Cardiac fibroblast (primary cell): ENCODE results near the gene GOLM1.
A peak's percentile ranks its signal among the peaks of the same experiment; 100 is the strongest.

Experiments
- DNase-seq, 2 donors: peaks; one replicate each; pipeline versions ENCODE4 v3.0.0 to v3.0.0-alpha.2; 2010; ENCODE audit warnings: low read depth in 2 of 2
- H3K4me3 ChIP-seq, 2 donors: replicated peaks in 1 of 2; 1 replicate in 1 of 2; 2 replicates in 1 of 2; pipeline ENCODE4 v1.5.1; 2011; ENCODE audit warnings: low read depth in 2 of 2, low read length in 2 of 2, mild to moderate bottlenecking in 2 of 2, moderate library complexity in 1 of 2
- TF ChIP-seq, protein P1 (sequence below): IDR thresholded peaks from one replicate; pipeline ENCODE4 v1.5.1; 2011; ENCODE audit warnings: low read depth, mild to moderate bottlenecking, low read length, inconsistent platforms

Gene GOLM1

DNA sequence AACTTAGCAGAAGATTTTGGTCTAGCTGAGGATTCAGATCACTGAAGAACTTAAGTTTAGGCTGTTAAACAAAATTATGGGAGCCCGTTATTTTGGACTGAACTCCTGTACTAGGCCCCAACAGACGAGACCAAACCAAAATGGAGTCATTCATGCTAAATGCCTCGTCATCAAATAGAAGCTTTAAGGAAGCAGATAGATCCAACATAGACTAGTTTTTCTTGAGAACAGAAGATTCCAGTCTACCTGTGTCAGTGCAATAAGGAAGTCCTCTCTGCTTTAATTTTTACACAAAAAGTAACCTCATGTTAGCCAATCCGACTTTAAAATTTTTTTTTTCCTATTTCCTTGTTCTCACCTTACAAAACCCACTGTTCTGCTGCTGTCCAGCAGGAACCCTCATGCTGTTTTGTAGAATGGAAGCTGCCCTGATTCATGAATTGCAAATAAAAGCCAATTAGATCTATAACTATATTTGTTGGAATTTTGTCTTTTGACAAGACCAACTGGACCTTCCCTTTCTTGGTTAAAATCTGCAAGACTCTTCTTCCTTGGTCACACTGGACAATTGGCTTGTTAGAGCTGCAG, 29.0 kb upstream of the GOLM1 start:
- no peak overlapping the region for H3K4me3 ChIP-seq
- TF ChIP-seq, protein P1, sequence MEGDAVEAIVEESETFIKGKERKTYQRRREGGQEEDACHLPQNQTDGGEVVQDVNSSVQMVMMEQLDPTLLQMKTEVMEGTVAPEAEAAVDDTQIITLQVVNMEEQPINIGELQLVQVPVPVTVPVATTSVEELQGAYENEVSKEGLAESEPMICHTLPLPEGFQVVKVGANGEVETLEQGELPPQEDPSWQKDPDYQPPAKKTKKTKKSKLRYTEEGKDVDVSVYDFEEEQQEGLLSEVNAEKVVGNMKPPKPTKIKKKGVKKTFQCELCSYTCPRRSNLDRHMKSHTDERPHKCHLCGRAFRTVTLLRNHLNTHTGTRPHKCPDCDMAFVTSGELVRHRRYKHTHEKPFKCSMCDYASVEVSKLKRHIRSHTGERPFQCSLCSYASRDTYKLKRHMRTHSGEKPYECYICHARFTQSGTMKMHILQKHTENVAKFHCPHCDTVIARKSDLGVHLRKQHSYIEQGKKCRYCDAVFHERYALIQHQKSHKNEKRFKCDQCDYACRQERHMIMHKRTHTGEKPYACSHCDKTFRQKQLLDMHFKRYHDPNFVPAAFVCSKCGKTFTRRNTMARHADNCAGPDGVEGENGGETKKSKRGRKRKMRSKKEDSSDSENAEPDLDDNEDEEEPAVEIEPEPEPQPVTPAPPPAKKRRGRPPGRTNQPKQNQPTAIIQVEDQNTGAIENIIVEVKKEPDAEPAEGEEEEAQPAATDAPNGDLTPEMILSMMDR, result no peak
- no peak for DNase-seq

DNA sequence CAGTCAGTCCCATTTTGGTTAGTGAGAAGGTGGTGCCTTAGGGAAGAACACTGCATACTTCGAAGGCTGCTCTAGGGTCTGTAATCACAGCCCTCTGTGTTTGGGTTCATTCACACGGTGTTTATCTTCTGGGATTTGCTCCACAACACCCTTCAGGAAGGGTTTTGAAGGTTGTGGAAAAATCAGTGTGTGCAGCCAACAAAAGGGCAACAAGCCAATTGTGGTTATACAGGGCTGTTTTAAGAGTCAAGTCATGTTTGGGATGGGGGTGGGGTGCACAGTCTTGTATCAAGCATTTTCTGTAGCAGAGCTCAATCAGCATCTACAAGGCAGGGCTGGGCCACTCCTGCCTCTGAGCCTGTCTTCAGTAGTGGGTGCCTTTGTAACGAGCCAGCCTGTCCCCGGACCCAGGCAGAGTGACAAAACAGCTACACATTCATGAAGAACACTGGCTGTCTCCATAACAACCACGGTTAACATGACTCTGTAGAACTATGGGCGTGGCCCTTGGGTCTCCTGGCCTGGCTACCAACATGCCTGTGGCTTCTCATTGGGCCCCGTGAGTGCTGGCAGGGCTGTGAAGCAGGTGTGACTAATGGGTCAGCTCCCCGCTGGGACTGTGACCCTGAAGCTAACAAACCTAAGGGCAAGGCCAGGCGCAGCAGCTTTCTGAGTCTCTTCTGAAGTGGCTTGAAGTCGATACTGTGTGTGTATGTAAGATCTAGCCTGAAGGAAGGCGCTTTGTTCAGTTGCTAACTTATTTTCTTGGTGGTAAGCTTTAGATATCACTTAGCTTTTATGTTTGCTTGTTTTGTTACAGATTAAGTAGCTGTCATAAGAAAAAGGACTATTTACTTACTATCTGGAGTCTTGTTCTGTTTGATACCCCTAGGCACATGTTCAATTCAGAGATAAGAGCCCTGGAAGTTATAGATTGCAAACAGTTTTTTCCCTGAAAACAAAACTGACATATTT, 27.9 kb upstream of the GOLM1 start:
- TF ChIP-seq, protein P1, result no peak
- H3K4me3 ChIP-seq, result no peak overlapping the region
- DNase-seq, result peak; percentile 75 to 82

DNA sequence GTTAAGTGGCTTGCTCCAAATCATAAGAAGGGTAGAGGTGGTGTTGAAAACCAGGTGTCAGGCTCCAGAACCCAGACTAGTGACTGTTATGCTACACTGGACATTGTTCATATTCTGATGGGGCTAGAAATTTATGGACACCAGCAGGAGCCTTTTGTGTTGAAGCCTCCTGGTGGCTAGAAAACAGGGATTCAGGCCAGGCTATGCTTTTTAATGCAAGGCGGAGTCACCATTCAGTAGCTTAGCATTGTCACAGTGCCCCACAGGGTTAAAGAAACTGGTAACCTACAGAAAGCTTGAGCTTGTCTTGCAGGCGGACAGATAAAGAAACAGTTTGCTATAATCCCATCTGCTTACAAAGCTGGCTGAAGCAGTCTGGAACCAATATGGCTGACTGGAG, 23.0 kb upstream of the GOLM1 start:
- TF ChIP-seq, protein P1, result no peak

DNA sequence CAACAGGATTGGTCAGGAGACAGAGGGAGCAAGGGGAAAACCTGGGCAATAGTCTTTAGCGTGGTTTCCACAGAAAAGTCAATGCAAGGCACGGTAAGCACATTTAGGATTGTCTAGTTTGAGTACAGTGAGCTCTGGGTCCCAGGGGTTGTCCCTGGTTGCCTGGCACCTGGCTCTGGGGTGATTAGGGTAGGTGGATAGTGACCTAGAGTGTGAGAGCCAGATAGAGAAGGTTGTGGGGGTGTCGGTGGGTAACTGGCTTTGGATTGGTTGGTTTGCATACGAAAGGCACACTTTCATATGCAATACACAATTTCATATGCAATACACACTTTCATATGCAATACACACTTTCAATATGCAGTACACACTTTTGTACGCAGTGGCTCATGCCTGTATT, 20.1 kb upstream of the GOLM1 start:
- TF ChIP-seq, protein P1, result no peak
- no peak for DNase-seq
- H3K4me3 ChIP-seq, result no peak overlapping the region

More for the DNA sequence above, 23.0 kb upstream of the GOLM1 start:
- H3K4me3 ChIP-seq, result no peak overlapping the region
- no peak for DNase-seq

DNA sequence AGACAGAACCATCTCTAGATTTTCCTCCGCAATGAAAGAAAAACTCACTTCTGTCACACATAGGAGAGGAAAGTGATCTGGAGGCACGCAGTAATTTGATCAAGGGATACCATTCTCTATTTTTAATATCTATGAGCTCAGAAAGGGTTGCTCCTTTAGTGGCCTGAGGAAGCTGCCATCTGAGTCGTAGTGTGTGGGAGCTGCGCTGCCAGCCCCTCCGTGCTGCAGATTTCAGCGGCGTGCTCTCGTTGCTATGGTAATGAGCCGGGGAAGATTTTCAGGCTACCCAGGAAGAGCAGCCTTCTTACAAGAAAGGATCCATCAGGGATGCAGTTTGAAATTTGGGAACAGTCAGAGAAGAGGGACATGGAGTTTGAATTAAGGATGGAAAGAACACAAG, 17.1 kb upstream of the GOLM1 start:
- TF ChIP-seq, protein P1, result no peak
- H3K4me3 ChIP-seq, result no peak overlapping the region
- no peak for DNase-seq

DNA sequence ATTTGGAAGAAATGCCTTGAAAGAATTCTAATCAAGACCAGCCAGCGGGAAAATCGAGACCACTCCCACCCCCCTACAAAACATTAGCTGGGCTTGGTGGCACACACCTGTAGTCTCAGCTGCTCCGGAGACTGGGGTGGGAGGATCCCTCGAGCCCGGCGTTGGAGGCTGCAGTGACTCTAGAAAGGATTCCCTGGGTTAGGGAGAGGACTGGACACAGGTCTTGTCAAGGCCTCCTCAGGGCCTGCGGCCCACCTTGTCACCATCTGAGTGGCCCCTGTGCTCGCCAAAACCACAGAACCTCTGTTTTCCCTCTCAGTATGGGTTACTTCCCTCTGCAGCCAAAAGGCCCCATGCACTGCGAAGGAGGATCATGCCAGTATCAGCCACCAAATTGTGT, 16.5 kb upstream of the GOLM1 start:
- TF ChIP-seq, protein P1, result no peak
- no peak for DNase-seq
- no peak overlapping the region for H3K4me3 ChIP-seq
